NB4 (cell line): ENCODE results near the gene RASA2.

Source experiments
- MYC ChIP-seq: IDR thresholded peaks from 2 replicates; pipeline ENCODE4 v1.6.1; 2011; ENCODE audit warnings: low read depth, low read length
- POLR2A ChIP-seq: IDR thresholded peaks from 2 replicates; pipeline ENCODE4 v1.6.1; 2011; ENCODE audit warnings: mild to moderate bottlenecking; ENCODE audit not compliant: insufficient read length; ENCODE audit errors: extremely low read depth
- TF ChIP-seq, protein P1 (sequence below): IDR thresholded peaks from 2 replicates; pipeline ENCODE4 v1.6.1; 2011; ENCODE audit warnings: low read depth, low read length
- TF ChIP-seq, protein P2 (sequence below): IDR thresholded peaks from one replicate; pipeline ENCODE4 v1.5.1; 2012; ENCODE audit warnings: low read depth, low read length

DNA sequence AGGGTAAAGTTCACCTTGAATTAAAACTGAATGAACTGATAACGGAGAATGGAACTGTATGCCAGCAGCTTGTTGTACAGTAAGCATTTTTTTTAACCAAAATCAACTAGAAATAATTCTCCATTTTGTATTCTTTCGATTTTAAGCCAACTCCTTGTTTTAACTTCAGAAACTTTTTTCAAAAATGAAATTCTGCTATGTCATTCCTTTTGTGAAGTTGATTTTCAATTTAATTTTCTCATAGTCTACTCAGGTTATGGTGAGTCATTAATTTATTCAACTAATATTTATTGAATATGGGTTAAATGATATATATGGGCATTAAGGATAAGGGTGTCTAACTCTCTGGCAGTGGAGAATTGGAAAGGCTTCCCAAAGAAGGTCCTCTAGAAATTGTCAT, 53.7 kb downstream of the RASA2 start:
- TF ChIP-seq, protein P1, sequence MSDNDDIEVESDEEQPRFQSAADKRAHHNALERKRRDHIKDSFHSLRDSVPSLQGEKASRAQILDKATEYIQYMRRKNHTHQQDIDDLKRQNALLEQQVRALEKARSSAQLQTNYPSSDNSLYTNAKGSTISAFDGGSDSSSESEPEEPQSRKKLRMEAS, result no peak
- TF ChIP-seq POLR2A (no peak), MYC (no peak)
- TF ChIP-seq, protein P2, sequence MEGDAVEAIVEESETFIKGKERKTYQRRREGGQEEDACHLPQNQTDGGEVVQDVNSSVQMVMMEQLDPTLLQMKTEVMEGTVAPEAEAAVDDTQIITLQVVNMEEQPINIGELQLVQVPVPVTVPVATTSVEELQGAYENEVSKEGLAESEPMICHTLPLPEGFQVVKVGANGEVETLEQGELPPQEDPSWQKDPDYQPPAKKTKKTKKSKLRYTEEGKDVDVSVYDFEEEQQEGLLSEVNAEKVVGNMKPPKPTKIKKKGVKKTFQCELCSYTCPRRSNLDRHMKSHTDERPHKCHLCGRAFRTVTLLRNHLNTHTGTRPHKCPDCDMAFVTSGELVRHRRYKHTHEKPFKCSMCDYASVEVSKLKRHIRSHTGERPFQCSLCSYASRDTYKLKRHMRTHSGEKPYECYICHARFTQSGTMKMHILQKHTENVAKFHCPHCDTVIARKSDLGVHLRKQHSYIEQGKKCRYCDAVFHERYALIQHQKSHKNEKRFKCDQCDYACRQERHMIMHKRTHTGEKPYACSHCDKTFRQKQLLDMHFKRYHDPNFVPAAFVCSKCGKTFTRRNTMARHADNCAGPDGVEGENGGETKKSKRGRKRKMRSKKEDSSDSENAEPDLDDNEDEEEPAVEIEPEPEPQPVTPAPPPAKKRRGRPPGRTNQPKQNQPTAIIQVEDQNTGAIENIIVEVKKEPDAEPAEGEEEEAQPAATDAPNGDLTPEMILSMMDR, result no peak
